Suppressor macrophage (primary cell): ENCODE results near the gene SLFN14.
A peak's percentile ranks its signal among the peaks of the same experiment; 100 is the strongest.
"Not testable (repeated sequence)": the region's sequence is repeated elsewhere in the genome, so short reads cannot be mapped to it uniquely, and the experiment has no call there.

Experiments
- DNase-seq, 4 experiments: peaks; one replicate each; pipeline ENCODE4 v3.0.0-alpha.2; 2020 to 2022
- total RNA-seq, 17 experiments: gene quantifications; one replicate each; lab custom pipeline; 2026; ENCODE audit warnings: mixed read lengths in 6 of 17, inconsistent platforms in 3 of 17; lab: John Stamatoyannopoulos, UW

The SLFN14 gene
- 0 to 3.5 (median 0) reads per million in 17 experiments for total RNA-seq

DNA sequence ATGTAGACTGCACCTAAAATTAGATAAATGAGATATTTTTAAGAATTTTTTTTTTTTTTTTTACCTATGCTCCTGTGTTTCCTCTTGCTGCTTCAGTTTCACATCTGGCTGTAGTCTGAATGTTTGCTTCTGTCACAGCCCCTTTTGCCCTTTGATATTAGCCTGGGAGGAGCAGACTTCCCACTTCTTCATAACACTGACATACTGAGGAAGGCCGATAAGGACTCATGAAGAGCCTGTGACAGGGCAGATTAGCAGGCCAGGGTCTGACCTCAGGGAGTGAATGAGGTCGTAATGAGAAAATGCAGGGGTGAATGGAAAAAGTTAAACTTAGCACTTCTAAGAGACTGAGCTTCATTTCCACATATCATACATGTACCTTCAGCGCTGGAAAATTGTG lies at the start of gene SLFN14:
SLFN14 (minus strand) TSS at position 117 of the 400 bp plus-strand sequence. CDS start 2,757 bp downstream, outside the sequence.
- peak in 1 of 4 experiments; percentile 13 for DNase-seq

DNA sequence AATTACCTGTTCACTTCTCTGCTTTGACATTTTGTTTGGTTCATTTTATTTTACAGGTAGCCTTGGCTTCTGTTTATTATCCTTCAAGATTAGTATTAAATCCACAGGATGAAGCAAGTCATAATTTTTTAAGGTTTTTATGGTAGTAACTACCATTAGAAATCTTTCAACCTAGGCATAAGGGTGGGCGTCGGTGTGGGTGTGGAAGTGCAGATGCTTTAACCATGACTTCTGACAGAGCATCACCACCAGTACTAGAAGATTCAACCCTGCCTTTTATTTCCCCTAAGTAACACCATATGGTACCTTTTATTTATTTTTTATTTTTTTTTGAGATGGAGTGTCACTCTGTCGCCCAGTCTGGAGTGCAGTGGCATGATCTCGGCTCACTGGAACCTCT lies 49.2 kb upstream of the SLFN14 start:
- DNase-seq: no peak

DNA sequence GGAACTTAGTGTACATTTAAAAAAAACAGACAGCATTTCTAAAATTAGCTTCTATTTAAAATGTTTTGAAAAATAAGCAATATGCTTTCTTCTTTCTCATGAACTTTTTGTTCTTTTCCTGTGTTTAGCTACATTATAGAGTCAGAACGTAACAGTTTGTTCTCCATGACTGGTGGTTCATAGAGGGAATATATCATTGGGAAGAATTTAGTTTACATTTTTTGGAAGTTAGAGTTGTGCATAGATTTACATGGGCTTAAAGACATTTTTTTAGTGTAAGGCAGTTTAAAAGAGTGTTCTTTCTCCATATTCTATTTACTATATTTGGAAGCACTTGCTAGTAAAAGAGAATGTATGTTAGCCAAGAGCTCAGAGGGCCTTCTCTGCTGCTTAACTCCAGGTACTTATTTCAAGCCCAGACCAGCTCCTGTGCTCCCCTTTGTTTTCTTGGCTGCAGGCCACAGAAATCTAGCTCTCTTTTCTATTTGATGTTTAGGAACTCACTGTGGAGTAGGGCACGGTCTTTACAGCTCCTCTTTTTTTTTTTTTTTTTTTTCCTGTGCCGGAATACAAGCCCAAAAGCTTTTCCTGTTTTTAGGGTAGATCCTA lies 46.7 kb upstream of the SLFN14 start:
- DNase-seq: no peak

DNA sequence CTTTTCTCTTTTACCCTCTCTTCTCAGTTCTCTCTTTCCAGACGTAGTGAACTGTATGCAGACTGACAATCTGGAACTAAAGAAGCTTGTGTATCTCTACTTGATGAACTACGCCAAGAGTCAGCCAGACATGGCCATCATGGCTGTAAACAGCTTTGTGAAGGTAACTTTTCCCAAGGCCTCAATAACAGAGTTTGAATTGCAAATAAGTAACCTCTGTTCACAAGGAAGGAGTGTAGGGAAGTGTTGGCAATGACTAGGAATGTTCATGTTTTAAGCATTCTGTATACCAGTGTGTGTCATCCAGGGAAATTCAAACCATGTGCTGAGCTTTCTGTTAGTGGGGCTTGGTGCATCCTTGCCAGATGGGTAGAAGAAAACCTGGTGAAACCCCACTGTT lies 45.1 kb upstream of the SLFN14 start:
- no peak for DNase-seq

DNA sequence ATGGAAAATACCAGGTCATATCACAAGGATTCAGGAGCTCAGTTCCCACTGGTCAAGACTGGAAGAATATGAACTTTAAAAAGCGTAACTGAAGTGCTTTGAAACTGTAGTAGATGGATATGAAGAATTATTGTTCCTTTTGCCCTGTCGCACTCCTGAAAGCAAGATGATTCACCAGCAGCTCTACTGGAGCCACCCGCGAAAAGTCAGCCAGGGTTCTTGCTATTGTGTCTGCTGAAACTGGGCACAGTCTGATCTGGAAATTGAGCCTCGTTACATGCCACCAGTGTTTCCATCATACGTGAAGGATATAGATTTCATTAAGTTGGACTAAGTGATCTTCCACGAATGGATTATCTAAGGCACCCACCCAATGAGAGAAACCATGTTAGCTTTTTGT lies 43.1 kb upstream of the SLFN14 start:
- no peak for DNase-seq

DNA sequence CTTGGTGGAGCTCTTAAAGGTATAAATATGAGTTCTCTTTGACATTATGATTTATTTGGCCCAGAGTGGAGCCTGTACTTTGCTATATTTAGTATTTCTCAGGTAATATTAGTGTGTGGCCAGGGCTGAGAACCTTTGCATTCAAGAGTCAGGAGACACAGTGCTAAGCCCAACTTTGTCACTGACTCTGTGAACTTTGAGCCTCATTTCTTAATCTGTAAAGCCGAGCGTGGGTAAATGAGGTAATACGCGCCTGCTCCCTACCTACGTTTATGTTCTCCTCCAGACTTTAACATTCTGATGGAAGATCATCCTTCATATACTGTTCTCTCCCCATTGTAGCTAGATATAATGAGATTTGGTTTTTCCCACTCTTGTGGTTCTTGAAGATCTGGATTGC lies 37.0 kb upstream of the SLFN14 start:
- no peak for DNase-seq

DNA sequence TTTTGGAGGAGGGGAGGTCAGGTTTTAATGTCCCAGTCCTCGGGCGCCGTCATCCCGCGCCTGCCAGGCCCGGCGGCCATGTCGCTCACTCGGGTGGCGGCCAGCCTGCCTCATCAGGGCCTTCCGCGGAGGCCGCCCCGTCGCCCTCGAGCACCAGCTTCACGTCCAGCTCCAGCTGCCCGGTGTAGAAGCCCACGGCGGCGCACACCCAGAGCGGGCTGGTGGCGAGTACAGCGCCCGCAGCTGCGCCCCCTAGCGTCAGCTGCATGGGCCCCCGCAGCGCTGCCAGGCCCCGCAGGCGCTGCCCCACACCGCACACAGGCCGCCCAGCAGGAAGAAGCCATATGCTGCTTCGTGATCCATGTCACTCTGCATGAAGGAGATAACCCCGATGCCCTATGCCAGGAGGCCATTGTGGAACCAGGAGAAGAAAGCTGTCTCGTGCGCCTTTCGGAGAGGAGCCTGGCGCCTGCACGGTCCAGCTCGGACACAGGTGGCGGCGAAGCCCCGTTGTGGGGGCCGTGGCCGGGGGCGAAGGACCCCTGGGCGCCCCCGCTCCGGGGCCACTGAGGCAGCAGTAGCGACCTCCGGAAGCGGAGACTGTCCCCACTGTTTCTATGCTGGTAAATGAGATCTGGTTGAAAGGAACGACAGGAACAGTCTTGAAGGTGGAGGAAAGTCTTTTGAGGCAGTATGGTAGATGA lies 36.1 kb upstream of the SLFN14 start:
- no peak for DNase-seq

DNA sequence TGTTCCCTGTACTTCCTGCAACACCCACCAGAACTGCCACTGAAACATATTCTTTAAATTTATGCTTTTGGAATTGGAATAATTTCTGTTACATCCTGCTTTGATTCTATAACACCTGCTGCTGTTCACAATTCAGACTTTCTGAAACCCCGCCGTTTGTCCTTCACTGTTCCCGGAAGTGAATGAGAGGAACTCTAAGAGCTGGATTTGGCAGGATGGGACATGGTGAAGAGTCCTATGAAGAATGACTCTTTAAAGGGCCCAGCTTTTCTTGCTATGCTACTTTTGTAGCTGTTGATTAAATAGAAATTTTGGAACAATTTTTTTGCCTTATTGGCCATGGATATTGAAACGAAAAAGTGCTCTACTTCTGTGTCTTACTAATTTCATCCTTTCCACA lies 35.5 kb upstream of the SLFN14 start:
- no peak for DNase-seq

DNA sequence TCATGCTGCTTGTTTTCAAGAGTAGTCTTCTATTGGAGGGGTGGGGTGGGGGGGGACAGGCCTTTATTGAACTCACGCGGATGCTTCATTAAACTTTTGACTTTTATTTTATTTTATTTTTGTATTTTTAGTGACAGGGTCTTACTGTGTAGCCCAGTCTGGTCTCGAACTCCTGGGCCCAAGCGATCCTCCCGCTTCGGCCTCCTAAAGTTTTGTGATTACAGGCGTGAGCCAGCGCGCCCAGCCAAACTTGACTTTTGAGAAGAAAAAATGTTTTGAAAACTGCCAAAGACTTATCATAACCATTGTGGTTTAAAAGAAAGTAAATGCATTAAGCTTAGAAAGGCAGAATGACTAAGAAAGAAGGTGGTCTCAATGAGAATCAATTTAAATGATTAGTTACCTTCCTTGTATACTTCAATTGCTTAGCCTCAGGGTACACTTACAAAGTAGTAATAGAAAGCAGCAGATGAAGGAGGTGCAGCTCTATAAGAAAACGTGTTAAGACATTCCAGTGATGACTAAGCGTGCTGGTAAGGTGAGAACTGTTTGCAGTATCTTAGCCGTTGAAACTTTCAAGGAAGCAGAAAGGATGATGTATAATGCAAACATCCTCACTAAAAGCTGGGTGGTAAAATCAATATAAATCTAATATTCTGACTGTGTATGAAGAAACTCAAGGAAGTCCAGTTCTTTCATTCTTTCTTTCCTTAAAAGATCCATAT lies 27.7 kb upstream of the SLFN14 start:
- DNase-seq: no peak

DNA sequence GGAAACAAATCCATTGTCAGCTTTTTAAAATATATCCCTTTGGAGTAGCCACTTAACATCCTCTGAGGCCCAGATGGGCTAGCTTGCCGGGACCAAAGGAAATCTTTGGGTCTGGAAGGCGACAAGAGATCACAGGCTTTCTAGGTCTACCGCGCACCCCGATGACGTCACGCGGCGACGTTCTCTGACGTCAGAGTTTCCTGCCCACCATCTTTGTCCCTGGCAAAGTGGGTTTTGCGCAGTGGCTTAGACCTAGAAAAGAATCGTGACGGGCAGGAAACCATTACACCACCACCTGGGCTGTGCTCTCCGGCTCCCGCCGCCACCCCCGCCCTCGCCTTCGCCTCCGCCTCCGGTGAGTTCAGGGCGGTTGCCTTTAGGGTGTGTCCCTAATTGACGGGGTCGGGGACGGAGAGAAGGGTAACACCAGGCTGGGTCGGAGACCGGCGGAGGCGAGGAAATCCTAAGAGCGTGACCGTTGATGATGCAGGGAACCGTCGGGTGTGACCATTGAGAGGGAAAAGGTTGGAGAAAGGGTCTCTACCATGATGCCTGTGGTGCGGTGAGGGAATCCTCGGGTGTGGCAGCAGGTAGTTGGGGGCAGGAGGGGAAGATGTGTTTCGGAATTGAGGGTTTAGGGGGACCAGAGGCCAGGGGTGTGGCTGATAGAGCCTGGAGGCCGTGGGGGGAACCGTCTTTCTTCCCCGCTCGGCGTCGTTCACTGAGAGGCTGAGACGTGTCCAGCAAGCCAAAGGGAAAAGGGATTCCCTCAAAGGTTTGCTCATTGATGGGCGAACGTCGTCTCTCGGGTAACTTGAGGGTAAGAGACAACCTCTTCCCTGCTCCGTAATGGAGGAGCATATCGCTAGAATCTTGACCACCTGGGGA lies 26.7 kb upstream of the SLFN14 start, which contains the start of gene AP2B1:
AP2B1 (plus strand) TSS at position 249 of the 888 bp plus-strand sequence. CDS start 6,709 bp downstream, outside the sequence.
- peak; percentile 95 to 98 (median 96) for DNase-seq

DNA sequence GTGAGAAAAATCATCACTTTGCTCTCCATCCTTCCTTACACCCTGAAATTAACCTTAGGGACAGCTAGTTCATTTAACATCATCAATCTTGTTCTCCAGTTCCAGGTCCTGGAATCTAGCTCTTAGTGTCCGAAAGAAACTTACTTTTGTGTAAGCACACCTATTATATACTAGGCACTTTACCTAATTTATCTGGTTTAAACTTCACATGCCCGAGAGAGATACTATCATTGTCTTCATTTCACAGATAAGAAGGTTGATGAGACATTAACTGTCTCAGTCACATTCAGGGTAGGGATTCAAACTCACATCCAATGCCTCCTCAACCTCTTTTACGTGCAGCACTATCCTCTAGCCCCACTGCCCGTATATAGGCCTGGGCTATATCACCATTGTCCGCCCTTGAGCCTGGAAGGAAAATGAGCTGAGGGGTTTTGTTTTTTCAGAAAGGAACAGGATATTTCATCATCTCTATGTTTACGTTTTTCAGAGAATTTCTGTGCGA lies 26.0 kb upstream of the SLFN14 start:
- no peak for DNase-seq

DNA sequence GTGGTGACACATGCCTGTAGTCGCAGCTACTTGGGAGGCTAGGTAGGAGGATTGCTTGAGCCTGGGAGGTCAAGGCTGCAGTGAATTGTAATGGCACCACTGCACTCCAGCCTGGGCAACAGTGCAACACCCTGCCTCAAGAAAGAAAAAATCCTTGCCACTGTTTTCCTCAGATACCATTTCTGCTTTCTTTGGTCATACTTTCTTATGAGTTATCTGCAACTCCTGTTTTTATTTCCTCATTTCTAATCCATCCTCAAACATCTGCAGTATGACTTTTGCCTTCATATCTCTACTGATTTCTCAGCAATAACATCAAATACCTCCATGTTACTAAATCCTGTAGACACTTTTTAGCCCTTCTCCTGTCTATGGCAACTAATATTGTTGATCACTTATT lies 23.4 kb upstream of the SLFN14 start:
- DNase-seq: peak; percentile 26 to 68 (median 52)

DNA sequence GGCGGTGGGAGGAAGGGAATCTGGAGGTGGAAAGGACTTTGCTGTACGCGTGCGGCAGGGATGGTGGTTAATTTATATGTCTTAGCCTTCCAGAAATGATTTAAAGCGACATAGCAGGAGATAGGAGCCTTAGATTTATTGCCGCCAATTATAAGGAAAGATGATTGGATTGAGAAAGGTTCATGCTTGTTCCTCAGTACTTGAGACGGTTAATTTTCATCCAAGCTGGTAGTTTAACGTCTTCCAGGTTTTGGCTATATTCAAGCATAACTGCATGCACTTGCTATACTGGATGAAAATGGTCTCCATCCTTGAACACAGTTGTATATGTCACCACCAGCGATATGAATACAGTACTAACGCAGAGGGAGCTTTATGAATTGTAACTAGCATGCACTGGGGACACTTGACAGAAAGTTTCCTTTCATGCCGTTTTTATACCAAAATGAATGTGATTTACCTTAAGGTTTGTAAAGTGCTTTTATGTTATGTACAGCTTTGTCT lies 18.4 kb upstream of the SLFN14 start:
- DNase-seq: no peak

DNA sequence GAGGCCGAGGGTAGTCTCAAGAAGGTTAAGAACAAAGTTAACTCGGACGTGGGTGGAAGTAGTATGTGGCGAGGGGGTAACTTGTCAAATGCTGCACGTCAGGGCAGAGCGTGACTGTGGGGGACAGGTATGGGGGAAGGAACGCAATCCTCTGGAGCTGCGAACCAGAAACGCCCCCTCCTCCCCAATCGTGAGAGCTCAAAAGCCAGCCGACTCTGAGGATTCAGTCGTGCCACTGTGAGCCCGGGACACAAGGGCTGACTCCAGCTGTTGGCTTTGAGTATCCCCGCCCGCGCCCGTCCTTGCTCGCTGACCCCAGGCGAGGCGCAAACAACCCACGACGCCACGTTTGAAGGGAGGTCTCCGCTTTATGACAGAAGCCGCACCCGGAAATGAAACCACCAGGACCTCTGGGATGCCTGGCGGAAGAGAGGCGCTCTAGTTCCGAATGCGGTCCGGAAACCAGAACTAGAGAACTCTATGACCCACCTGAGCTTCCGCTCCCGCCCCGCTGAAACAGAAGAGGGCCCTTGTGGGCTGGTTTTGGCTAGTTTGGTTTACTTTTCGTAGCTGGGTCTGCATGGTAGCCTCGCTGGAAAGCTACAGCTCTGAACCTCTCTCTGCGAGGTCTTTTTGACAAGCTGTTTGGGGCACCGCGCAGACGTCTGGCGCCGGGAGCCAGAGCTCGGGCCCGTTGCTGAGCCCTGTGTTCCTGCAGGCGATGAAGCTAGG lies 17.7 kb upstream of the SLFN14 start, which contains the start of gene PEX12:
PEX12 (minus strand) TSS at position 375 of the 732 bp plus-strand sequence. CDS start 550 bp downstream, outside the sequence.
- DNase-seq: peak; percentile 70 to 87 (median 86)

DNA sequence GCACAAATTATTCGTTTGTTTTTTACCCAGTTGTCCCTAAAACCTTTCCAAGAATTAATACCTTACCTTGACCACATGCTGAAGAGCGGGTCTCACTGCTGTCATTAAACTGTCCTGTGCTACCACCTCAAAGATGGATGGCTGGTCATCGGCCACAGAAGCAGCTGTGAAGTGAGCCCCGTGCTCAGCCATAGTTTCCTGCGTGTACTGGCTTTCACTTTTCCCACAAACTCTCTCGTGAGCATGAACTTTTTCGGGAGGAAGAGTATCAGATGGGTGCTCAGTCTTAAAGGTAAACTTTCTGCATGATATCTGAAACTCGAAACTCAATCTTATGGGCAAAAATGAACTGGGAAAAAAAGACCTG lies 17.2 kb upstream of the SLFN14 start:
- peak in 1 of 4 experiments; percentile 15 for DNase-seq

DNA sequence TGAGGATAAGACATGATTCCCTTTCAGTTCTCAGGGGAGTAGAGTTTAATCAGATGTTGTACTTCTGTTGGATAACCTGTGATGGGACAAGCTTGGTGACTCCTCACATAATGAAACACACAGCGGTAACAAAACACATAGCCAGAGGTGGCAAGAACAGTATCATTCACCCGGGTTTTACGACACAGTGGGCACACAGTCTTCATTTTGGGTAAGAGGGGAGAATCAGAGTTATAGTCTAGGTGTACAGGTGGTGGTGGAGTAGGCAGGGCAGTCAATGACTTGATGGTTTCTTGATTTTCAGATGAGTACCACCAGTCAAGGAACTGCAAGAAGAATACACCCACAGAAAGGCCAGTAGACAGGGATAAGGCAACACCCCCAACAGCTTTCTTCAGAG lies 15.1 kb upstream of the SLFN14 start:
- no peak for DNase-seq

DNA sequence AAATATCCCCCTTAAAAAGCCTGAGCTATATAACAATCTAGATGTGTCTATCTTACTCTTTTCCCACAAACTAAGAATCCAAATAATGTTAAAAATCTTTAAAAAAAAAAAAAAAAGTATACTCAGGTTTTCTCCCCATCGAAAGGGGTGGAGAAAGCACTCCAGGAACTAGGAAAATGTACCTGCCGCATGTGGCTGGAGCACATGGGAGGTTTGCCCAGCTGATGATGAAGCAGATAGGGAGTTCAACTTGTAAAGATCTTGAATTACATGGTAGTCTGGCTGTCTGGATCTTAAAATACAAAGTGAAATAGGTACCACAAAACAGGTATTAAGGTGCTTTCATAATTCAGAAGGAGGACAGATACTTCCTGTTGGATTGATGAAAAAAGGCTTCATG lies 8.8 kb upstream of the SLFN14 start:
- no peak for DNase-seq

DNA sequence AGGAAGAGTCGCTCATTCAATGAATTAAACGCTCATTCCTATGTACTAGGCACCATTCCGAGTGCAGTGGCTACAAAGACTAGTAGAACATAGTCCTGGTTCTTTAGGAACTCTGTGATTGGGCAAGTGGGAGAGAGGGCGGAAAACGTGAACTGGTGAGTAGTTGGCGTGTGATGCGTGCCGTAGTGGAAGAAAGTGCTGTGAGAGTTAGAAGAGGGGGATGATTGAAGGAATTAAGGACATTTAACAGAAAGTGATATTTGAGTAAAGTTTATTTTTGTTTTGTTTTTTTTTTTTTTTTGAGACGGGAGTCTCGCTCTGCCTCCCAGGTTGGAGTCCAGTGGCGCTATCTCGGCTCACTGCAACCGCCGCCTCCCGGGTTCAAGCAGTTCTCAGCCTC lies 7.9 kb upstream of the SLFN14 start:
- DNase-seq: peak; percentile 65 to 81 (median 74)

DNA sequence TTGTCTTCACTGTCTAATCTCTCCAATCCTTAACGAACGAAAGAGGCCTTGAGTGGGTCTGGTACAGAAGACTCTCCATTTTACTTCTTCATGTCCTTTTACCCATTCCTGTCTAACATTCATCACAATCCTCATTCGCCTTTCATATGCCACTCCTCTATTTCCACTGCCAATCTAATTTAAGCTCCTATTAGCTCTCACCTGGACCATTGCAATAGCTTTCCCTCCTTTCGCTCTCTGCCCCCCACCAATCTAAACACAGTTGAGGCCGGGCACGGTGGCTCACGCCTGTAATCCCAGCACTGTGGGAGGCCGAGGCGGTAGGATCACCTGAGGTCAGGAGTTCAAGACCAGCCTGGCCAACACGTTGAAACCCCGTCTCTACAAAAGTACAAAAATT lies 6.3 kb upstream of the SLFN14 start:
- no peak for DNase-seq

DNA sequence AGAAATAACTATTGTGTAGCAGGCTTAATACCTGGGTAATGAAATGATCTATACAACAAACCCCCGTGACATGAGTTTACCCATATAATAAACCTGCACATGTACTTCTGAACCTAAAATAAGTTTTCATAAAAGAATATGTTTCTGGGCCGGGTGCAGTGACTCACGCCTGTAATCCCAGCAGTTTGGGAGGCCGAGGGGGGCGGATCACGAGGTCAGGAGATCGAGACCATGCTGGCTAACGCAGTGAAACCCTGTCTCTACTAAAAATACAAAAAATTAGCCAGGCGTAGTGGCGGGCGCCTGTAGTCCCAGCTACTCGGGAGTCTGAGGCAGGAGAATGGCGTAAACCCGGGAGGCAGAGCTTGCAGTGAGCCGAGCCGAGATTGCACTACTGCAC lies 2.6 kb upstream of the SLFN14 start:
- not testable (repeated sequence) for DNase-seq

DNA sequence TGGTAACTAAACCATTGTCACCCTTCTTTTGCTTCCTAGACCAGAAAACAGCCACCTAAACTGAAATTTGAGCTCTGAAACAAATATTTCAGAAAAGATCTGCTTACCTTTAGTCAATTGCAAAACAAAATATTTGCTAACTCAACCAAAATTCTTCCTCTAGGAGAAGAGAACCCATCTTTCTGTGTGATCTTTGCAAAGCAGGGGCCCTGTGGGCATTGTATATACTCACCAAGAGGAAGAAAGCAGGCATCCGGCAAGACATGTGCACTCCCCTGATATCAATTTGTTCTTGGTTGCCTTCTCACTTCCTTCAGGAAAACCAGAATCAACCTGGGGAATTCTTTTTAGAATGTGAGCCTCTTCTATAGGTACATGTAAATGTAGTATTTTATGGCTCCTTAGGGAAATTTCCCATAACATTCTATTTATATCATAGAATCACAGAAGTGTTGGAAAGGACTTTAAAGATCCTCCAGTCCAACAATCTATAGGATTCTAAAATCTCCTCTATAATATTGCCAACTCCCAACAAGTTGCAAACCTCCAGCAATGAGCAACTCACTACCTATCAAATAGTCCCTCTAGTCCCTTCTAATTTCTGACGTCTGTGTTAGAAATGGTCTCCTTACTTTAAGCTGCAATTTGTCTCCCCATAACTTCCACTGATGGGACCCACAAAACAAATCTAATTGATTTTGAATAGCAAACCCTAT lies 966 bp downstream of the SLFN14 start:
- DNase-seq: no peak
